ENCODE results near the gene HIVEP2.

DNA sequence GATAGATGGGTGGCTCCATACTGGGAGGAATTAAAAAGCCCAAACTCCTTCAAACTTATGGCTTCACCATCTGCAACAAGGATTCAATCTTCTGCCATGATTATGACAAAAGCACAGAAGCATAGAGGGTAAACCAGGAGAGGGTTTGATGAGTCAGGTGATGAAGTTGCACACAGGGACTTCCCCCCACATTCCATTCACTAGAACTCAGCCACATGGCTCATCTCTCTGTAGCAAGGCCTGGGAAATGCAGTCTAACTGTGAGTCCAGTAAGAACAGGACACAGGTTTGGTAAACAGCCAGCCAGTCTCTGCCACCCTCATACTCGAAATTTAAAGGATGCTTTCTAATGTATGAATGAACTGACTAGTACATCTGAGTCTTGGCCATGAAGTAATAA, 142.9 kb downstream of the HIVEP2 start:
- TF ChIP-seq POLR2A (IDR thresholded peaks at IDR 0.05) = no peak
- TF ChIP-seq, protein P1, sequence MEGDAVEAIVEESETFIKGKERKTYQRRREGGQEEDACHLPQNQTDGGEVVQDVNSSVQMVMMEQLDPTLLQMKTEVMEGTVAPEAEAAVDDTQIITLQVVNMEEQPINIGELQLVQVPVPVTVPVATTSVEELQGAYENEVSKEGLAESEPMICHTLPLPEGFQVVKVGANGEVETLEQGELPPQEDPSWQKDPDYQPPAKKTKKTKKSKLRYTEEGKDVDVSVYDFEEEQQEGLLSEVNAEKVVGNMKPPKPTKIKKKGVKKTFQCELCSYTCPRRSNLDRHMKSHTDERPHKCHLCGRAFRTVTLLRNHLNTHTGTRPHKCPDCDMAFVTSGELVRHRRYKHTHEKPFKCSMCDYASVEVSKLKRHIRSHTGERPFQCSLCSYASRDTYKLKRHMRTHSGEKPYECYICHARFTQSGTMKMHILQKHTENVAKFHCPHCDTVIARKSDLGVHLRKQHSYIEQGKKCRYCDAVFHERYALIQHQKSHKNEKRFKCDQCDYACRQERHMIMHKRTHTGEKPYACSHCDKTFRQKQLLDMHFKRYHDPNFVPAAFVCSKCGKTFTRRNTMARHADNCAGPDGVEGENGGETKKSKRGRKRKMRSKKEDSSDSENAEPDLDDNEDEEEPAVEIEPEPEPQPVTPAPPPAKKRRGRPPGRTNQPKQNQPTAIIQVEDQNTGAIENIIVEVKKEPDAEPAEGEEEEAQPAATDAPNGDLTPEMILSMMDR (IDR thresholded peaks at IDR 0.05) = no peak
